ENCODE measurements around the gene RUFY3. TPM values are rescaled to one million over a fixed set of nuclear protein-coding genes. Genes with fewer than 3 reads are reported as not detected.
A peak's percentile ranks its signal among the peaks of the same experiment; 100 is the strongest.

Gene RUFY3
- total RNA-seq, 1 experiment from 2014 or later: 32.9 TPM

- peak overlapping the region; percentile 79 for H3K4me2 ChIP-seq (ENCODE audit: low read length)
- H3K36me3 ChIP-seq (ENCODE audit: control insufficient read depth in 1 of 2, insufficient read depth in 2 of 2, low read length in 2 of 2): no peaks in the 10 kb centered on the region
- peak overlapping the region; percentile 95 for H3K27ac ChIP-seq (ENCODE audit: low read depth, low read length)
- DNase-seq (ENCODE audit: low read depth, low spot score): peak; percentile 42
- ChIA-PET RAD21 (ENCODE audit: low non-redundant PET in 1 of 2, low total read pairs in 2 of 2, uncharacterized antibody in 2 of 2, unreplicated experiment in 2 of 2) (no interaction called here), CTCF (interaction anchor here (1.0 to 1.3 kb wide), 3 partner anchors 14 to 32 kb away, joined by 3 to 5 read pairs (median 3); no protein-coding TSS in a partner anchor), POLR2A (interaction anchor here (1.3 to 2.1 kb wide), 3 partner anchors 11 to 120 kb away, joined by 3 to 11 read pairs (median 4); no protein-coding TSS in a partner anchor)
- peak overlapping the region; percentile 64 to 70 for H3K4me3 ChIP-seq (replicated peaks in 1 of 2; ENCODE audit: low read depth in 1 of 2, low read length in 2 of 2)
- peaks cover 34% of the 10 kb centered on the region for H3K79me2 ChIP-seq (ENCODE audit: insufficient read depth, low read length)
- no peaks in the 10 kb centered on the region for H3K27me3 ChIP-seq (ENCODE audit: insufficient read depth, low read length)
- H3K9me2 ChIP-seq (ENCODE audit: insufficient read depth): no peaks in the 10 kb centered on the region
- H3K9ac ChIP-seq (ENCODE audit: low read length): peak overlapping the region; percentile 77
- H4K20me1 ChIP-seq (ENCODE audit: insufficient read depth): no peaks in the 10 kb centered on the region
- H3K9me3 ChIP-seq (ENCODE audit: control insufficient read depth in 1 of 2, insufficient read depth in 1 of 2, low read depth in 1 of 2, low read length in 2 of 2): no peaks in the 10 kb centered on the region
- H3K4me1 ChIP-seq (ENCODE audit: control insufficient read depth in 1 of 2, insufficient read depth in 2 of 2, low read length in 2 of 2): peaks cover 19 to 27% of the 10 kb centered on the region in 2 experiments
- BruUV-seq (replicated peaks): no TSS peak
- ATAC-seq: peak; percentile 79
- intact Hi-C loops (cut with micrococcal nuclease): loop anchor here (2.0 kb wide), 1 partner anchor 16 kb away; the partner anchor contains the start of gene UTP3
- peak overlapping the region; percentile 62 for H2AFZ ChIP-seq (ENCODE audit: low read depth, low read length, poor library complexity, severe bottlenecking)
- peak; percentile 13 for TF ChIP-seq TCF7L2 (IDR thresholded peaks at IDR 0.05; ENCODE audit: borderline replicate concordance, extremely low read depth, insufficient read depth, insufficient read length)
- TF ChIP-seq ZNF274 (IDR thresholded peaks at IDR 0.05; ENCODE audit: low read depth, low read length): no peak
- TF ChIP-seq YY1 (IDR thresholded peaks at IDR 0.05; ENCODE audit: extremely low read depth, insufficient replicate concordance, low read depth, low read length): peak; percentile 12
- TF ChIP-seq ZFX (IDR thresholded peaks at IDR 0.05): no peak; the same call in none of the 2 replicates
- TF ChIP-seq EZH2 (IDR thresholded peaks at IDR 0.05): no peak
- TF ChIP-seq CEBPB (IDR thresholded peaks at IDR 0.05; ENCODE audit: low read depth): no peak
- TF ChIP-seq JUND (IDR thresholded peaks at IDR 0.05): no peak
- no peak for TF ChIP-seq SRF (IDR thresholded peaks at IDR 0.05; ENCODE audit: low read depth)
- 0 out of 2 replicates have a peak, but pooled peaks have one; percentile 20 for TF ChIP-seq SP1 (IDR thresholded peaks at IDR 0.05; ENCODE audit: low read depth)
- no peak for TF ChIP-seq ATF3 (IDR thresholded peaks at IDR 0.05)
- TF ChIP-seq EGR1 (IDR thresholded peaks at IDR 0.05; ENCODE audit: low read depth): peak; percentile 57; the same call in 1 of the 2 replicates
- no peak for TF ChIP-seq EZH2phosphoT487 (IDR thresholded peaks at IDR 0.05; ENCODE audit: borderline replicate concordance)
- no peak for TF ChIP-seq REST (IDR thresholded peaks at IDR 0.05; ENCODE audit: low read depth)
- TF ChIP-seq POLR2A (IDR thresholded peaks at IDR 0.05; ENCODE audit: borderline replicate concordance, extremely low read depth, insufficient read depth, insufficient read length): no peak
- peak; percentile 64 for TF ChIP-seq POLR2AphosphoS5 (IDR thresholded peaks at IDR 0.05; ENCODE audit: low read depth, low read length)
- no peak for TF ChIP-seq ZBTB33 (IDR thresholded peaks at IDR 0.05; ENCODE audit: extremely low read depth, insufficient replicate concordance, low read length)
- peak; percentile 38; the same call in 1 of the 2 replicates for TF ChIP-seq SIN3A (IDR thresholded peaks at IDR 0.05; ENCODE audit: low read depth)
- TF ChIP-seq CBX3 (IDR thresholded peaks at IDR 0.05; ENCODE audit: low read depth): no peak
- peak; percentile 62 for TF ChIP-seq MAX (IDR thresholded peaks at IDR 0.05)
- TF ChIP-seq RAD21 (IDR thresholded peaks at IDR 0.05; ENCODE audit: low read depth): peak; percentile 23; the same call in 1 of the 2 replicates
Measured at GRCh38 chr4:70704215-70704930, 17.4 kb upstream of the RUFY3 start.

Data from HCT116 (cell line).